Liver (tissue), 9 donors: Measurements from ENCODE around the gene COL19A1. TPM values are rescaled to one million over a fixed set of nuclear protein-coding genes. Genes with fewer than 3 reads are reported as not detected.

Source experiments
- DNase-seq: peaks from one replicate; pipeline ENCODE4 v3.0.0-alpha.2; 2017; ENCODE audit warnings: low spot score
- H3K27ac ChIP-seq, 2 donors: one replicate each; pipeline ENCODE4 v1.7.0; 2013; ENCODE audit warnings: inconsistent platforms in 2 of 2, low read length in 2 of 2, control low read depth in 1 of 2, low read depth in 1 of 2, mild to moderate bottlenecking in 1 of 2
- H3K27me3 ChIP-seq, 4 donors: one replicate each; pipeline versions ENCODE4 v1.6.1 to v1.7.0; 2013; ENCODE audit warnings: low read length in 3 of 4, inconsistent platforms in 1 of 4, mild to moderate bottlenecking in 1 of 4, moderate library complexity in 1 of 4; ENCODE audit not compliant: control insufficient read depth in 4 of 4, insufficient read depth in 4 of 4
- H3K36me3 ChIP-seq, 4 donors: one replicate each; pipeline versions ENCODE4 v1.6.1 to v1.7.0; 2013; ENCODE audit warnings: low read length in 3 of 4, mild to moderate bottlenecking in 3 of 4, low read depth in 1 of 4, moderate library complexity in 1 of 4; ENCODE audit not compliant: control insufficient read depth in 4 of 4, insufficient read depth in 3 of 4
- H3K4me1 ChIP-seq, 4 donors: one replicate each; pipeline versions ENCODE4 v1.6.1 to v1.7.0; 2013; ENCODE audit warnings: low read length in 3 of 4, mild to moderate bottlenecking in 3 of 4, moderate library complexity in 1 of 4; ENCODE audit not compliant: control insufficient read depth in 4 of 4, insufficient read depth in 4 of 4
- H3K4me3 ChIP-seq, 3 donors: one replicate each; pipeline versions ENCODE4 v1.6.1 to v1.7.0; 2013; ENCODE audit warnings: low read length in 3 of 3, control low read depth in 1 of 3, low read depth in 1 of 3, mild to moderate bottlenecking in 1 of 3
- H3K9ac ChIP-seq, 2 donors: one replicate each; pipeline ENCODE4 v1.7.0; 2013; ENCODE audit warnings: low read length in 2 of 2, mild to moderate bottlenecking in 2 of 2, moderate library complexity in 2 of 2, control low read depth in 1 of 2, low read depth in 1 of 2
- H3K9me3 ChIP-seq, 4 donors: one replicate each; pipeline versions ENCODE4 v1.6.1 to v1.7.0; 2013; ENCODE audit warnings: low read length in 3 of 4; ENCODE audit not compliant: control insufficient read depth in 4 of 4
- GABPA ChIP-seq, 2 donors: IDR thresholded peaks in 1 of 2; conservative IDR thresholded peaks in 1 of 2; 2 replicates each; pipeline ENCODE4 v1.6.1; 2016; ENCODE audit warnings: antibody characterized with exemption in 2 of 2, mild to moderate bottlenecking in 1 of 2, moderate library complexity in 1 of 2
- HNF4A ChIP-seq, 2 donors: conservative IDR thresholded peaks; 2 replicates each; pipeline ENCODE4 v1.6.1; 2016; ENCODE audit warnings: antibody characterized with exemption in 2 of 2, mild to moderate bottlenecking in 2 of 2
- HNF4G ChIP-seq: IDR thresholded peaks from 2 replicates; pipeline ENCODE4 v1.6.1; 2016; ENCODE audit warnings: antibody characterized with exemption
- JUND ChIP-seq, 2 donors: IDR thresholded peaks; 2 replicates each; pipeline ENCODE4 v1.6.1; 2016; ENCODE audit warnings: antibody characterized with exemption in 2 of 2
- NR2F2 ChIP-seq: IDR thresholded peaks from 2 replicates; pipeline ENCODE4 v1.6.1; 2016; ENCODE audit warnings: antibody characterized with exemption
- RAD21 ChIP-seq, 2 donors: IDR thresholded peaks; 2 replicates each; pipeline ENCODE4 v1.6.1; 2016; ENCODE audit warnings: antibody characterized with exemption in 2 of 2, mild to moderate bottlenecking in 2 of 2
- RXRA ChIP-seq, 2 donors: IDR thresholded peaks; 2 replicates each; pipeline ENCODE4 v1.6.1; 2017 to 2018; ENCODE audit warnings: antibody characterized with exemption in 2 of 2, mild to moderate bottlenecking in 1 of 2
- SP1 ChIP-seq: IDR thresholded peaks from 2 replicates; pipeline ENCODE4 v1.6.1; 2018; ENCODE audit warnings: antibody characterized with exemption, mild to moderate bottlenecking
- WGBS: extraction: QIAGEN DNeasy Blood & Tissue Kit; methylation state at CpG from one replicate; pipeline ENCODE4 v1.1.7; 2013; 5-methylcytosine and 5-hydroxymethylcytosine counted together
- polyA plus RNA-seq, 2 donors: library from polyadenylated mRNA; stranded (reverse) in 1 of 2; unstranded in 1 of 2; fragments of 200-250 nt in 1 of 2; fragments of >200 nt in 1 of 2; fragmentation: Nextera tagmentation in 1 of 2; extraction: Ambion mirVana in 1 of 2; gene quantifications; one replicate each; pipeline versions ENCODE4 v1.2.1 to v1.2.3, GENCODE V29; 2013 to 2015
- total RNA-seq, 2 donors: library from RNA; depleted of rRNA; stranded (reverse); fragments of >200 nt; gene quantifications; one replicate each; pipeline ENCODE4 v1.2.3, GENCODE V29; 2014
- TF ChIP-seq, protein P1 (sequence below): IDR thresholded peaks from 2 replicates; pipeline ENCODE4 v1.6.1; 2016; ENCODE audit warnings: antibody characterized with exemption, mild to moderate bottlenecking
- TF ChIP-seq, protein P2 (sequence below): fragments of 150-350 bp; IDR thresholded peaks from 2 replicates; pipeline ENCODE4 v1.5.1; 2017; ENCODE audit warnings: improper control_type of control experiment, low read depth, low read length; ENCODE audit not compliant: missing input control
- TF ChIP-seq, protein P3 (sequence below): IDR thresholded peaks from 2 replicates; pipeline ENCODE4 v1.6.1; 2016; ENCODE audit warnings: antibody characterized with exemption
- TF ChIP-seq, protein P4 (sequence below): IDR thresholded peaks from 2 replicates; pipeline ENCODE4 v1.6.1; 2016; ENCODE audit warnings: antibody characterized with exemption
- TF ChIP-seq, protein P5 (sequence below): IDR thresholded peaks from 2 replicates; pipeline ENCODE4 v1.6.1; 2016; ENCODE audit warnings: antibody characterized with exemption
- donor health status: healthy.
- donor health status: healthy.
- donor health status: healthy.
- donor health status: healthy.
- donor health status: healthy.

The COL19A1 gene
- total and polyA plus RNA-seq, 4 donors: 0.25 to 0.51 TPM; not detected in 2

DNA sequence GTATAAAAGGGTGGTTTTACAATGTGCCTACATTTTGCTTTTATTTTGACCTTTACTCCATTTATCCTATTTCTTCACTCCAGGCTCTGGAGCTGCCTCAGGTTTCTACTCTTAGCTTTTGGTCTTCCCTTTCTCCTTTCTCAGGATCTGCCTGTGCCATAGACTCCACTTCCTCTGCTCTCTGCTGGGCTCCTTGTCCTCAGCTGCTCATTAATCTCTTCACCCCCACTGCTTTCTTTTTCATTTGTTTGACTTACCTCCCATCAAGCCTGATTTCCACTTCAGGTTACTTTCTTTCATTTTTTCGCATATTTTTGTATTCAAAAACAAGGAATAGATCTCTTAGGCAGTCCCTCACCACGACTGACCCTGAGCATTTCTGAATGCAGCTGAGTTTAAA is 106.8 kb downstream of the COL19A1 start:
- Histone ChIP-seq H3K27ac (no peak overlapping the region), H3K27me3 (peaks cover 0 to 2% (median 0%) of the 10 kb centered on the region in 4 donors), H3K9ac (no peak overlapping the region), H3K4me3 (no peak overlapping the region), H3K4me1 (no peaks in the 10 kb centered on the region), H3K36me3 (peaks cover 0 to 1% (median 0%) of the 10 kb centered on the region in 4 donors), H3K9me3 (peaks cover 0 to 2% (median 0%) of the 10 kb centered on the region in 4 donors)
- DNase-seq: no peak
- WGBS: 37% methylated on average over 2 of the region's 2 CpGs
- TF ChIP-seq HNF4A (conservative IDR thresholded peaks at IDR 0.05) (no peak), JUND (IDR thresholded peaks at IDR 0.05) (no peak), RAD21 (IDR thresholded peaks at IDR 0.05) (no peak), SP1 (no peak)
- TF ChIP-seq, protein P1, sequence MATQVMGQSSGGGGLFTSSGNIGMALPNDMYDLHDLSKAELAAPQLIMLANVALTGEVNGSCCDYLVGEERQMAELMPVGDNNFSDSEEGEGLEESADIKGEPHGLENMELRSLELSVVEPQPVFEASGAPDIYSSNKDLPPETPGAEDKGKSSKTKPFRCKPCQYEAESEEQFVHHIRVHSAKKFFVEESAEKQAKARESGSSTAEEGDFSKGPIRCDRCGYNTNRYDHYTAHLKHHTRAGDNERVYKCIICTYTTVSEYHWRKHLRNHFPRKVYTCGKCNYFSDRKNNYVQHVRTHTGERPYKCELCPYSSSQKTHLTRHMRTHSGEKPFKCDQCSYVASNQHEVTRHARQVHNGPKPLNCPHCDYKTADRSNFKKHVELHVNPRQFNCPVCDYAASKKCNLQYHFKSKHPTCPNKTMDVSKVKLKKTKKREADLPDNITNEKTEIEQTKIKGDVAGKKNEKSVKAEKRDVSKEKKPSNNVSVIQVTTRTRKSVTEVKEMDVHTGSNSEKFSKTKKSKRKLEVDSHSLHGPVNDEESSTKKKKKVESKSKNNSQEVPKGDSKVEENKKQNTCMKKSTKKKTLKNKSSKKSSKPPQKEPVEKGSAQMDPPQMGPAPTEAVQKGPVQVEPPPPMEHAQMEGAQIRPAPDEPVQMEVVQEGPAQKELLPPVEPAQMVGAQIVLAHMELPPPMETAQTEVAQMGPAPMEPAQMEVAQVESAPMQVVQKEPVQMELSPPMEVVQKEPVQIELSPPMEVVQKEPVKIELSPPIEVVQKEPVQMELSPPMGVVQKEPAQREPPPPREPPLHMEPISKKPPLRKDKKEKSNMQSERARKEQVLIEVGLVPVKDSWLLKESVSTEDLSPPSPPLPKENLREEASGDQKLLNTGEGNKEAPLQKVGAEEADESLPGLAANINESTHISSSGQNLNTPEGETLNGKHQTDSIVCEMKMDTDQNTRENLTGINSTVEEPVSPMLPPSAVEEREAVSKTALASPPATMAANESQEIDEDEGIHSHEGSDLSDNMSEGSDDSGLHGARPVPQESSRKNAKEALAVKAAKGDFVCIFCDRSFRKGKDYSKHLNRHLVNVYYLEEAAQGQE: no peak

DNA sequence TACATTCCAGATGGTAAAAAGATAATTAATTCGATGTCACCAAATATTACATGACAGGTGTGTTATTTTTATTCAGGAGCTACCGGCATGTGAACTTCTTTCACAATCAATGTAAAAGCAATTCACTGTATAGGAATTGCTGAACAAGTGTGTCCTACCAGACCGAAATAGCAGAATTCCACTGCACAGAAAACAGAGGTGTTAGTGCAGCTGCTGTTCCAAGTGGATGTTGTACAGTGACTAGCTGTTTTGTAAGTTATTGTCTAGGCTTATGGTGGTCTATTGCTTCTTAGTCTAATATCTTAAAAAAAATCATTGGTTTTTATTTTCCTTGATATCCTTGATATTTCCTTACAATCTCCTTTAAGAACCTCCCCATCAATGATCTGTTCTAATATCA is 107.4 kb downstream of the COL19A1 start:
- no peak overlapping the region for H3K4me3 ChIP-seq

More for the DNA sequence above, 107.4 kb downstream of the COL19A1 start:
- peaks cover 0 to 2% (median 0%) of the 10 kb centered on the region in 4 donors for H3K9me3 ChIP-seq
- peaks cover 0 to 1% (median 0%) of the 10 kb centered on the region in 4 donors for H3K36me3 ChIP-seq
- no peak overlapping the region for H3K27ac ChIP-seq
- no peak for DNase-seq
- TF ChIP-seq GABPA (IDR thresholded peaks at IDR 0.05 in 1 of 2, conservative IDR thresholded peaks at IDR 0.05 in 1 of 2): no peak
- no peak for TF ChIP-seq NR2F2
- TF ChIP-seq, protein P2, sequence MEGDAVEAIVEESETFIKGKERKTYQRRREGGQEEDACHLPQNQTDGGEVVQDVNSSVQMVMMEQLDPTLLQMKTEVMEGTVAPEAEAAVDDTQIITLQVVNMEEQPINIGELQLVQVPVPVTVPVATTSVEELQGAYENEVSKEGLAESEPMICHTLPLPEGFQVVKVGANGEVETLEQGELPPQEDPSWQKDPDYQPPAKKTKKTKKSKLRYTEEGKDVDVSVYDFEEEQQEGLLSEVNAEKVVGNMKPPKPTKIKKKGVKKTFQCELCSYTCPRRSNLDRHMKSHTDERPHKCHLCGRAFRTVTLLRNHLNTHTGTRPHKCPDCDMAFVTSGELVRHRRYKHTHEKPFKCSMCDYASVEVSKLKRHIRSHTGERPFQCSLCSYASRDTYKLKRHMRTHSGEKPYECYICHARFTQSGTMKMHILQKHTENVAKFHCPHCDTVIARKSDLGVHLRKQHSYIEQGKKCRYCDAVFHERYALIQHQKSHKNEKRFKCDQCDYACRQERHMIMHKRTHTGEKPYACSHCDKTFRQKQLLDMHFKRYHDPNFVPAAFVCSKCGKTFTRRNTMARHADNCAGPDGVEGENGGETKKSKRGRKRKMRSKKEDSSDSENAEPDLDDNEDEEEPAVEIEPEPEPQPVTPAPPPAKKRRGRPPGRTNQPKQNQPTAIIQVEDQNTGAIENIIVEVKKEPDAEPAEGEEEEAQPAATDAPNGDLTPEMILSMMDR: no peak
- no peak for TF ChIP-seq RAD21 (IDR thresholded peaks at IDR 0.05)
- TF ChIP-seq, protein P3, sequence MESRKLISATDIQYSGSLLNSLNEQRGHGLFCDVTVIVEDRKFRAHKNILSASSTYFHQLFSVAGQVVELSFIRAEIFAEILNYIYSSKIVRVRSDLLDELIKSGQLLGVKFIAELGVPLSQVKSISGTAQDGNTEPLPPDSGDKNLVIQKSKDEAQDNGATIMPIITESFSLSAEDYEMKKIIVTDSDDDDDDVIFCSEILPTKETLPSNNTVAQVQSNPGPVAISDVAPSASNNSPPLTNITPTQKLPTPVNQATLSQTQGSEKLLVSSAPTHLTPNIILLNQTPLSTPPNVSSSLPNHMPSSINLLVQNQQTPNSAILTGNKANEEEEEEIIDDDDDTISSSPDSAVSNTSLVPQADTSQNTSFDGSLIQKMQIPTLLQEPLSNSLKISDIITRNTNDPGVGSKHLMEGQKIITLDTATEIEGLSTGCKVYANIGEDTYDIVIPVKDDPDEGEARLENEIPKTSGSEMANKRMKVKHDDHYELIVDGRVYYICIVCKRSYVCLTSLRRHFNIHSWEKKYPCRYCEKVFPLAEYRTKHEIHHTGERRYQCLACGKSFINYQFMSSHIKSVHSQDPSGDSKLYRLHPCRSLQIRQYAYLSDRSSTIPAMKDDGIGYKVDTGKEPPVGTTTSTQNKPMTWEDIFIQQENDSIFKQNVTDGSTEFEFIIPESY: no peak
- TF ChIP-seq, protein P4, sequence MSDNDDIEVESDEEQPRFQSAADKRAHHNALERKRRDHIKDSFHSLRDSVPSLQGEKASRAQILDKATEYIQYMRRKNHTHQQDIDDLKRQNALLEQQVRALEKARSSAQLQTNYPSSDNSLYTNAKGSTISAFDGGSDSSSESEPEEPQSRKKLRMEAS: no peak
- no peak for TF ChIP-seq HNF4G
- TF ChIP-seq, protein P5, sequence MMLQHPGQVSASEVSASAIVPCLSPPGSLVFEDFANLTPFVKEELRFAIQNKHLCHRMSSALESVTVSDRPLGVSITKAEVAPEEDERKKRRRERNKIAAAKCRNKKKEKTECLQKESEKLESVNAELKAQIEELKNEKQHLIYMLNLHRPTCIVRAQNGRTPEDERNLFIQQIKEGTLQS: no peak
- TF ChIP-seq, protein P1: no peak
- no peak for TF ChIP-seq SP1
- no peak for TF ChIP-seq RXRA (IDR thresholded peaks at IDR 0.05)
- TF ChIP-seq JUND (IDR thresholded peaks at IDR 0.05): no peak
- no peak overlapping the region for H3K9ac ChIP-seq
- no peaks in the 10 kb centered on the region for H3K4me1 ChIP-seq
- H3K27me3 ChIP-seq: peaks cover 0 to 2% (median 0%) of the 10 kb centered on the region in 4 donors
- WGBS: 80% methylated on average over 3 of the region's 3 CpGs
